Testis (tissue), 3 donors: ENCODE results near the gene CD9. TPM values are rescaled to one million over a fixed set of nuclear protein-coding genes. Genes with fewer than 3 reads are reported as not detected.

Experiments
- DNase-seq: peaks from one replicate; pipeline ENCODE4 v3.0.0-alpha.2; 2019
- H3K27ac ChIP-seq, 2 donors: fragments of 200-600 bp; sonication (generic); one replicate each; pipeline ENCODE4 v1.5.1; 2019
- H3K27me3 ChIP-seq: fragments of 200-600 bp; sonication (generic); one replicate; pipeline ENCODE4 v1.5.1; 2019
- H3K36me3 ChIP-seq: fragments of 200-600 bp; sonication (generic); one replicate; pipeline ENCODE4 v1.5.1; 2017; ENCODE audit warnings: low read depth; ENCODE audit errors: missing control alignments
- H3K4me1 ChIP-seq: fragments of 200-600 bp; sonication (generic); one replicate; pipeline ENCODE4 v1.5.1; 2019
- H3K4me3 ChIP-seq, 2 donors: fragments of 200-600 bp; sonication (generic); one replicate each; pipeline ENCODE4 v1.5.1; 2017 to 2019
- H3K9me3 ChIP-seq: fragments of 200-600 bp; sonication (generic); one replicate; pipeline ENCODE4 v1.5.1; 2017
- POLR2A ChIP-seq: fragments of 450-650 bp; IDR thresholded peaks from one replicate; pipeline ENCODE4 v1.6.1; 2017; ENCODE audit warnings: antibody characterized with exemption, mild to moderate bottlenecking, moderate library complexity
- WGBS, 2 donors: methylation state at CpG; one replicate each; pipeline ENCODE4 v1.1.5; 2018; 5-methylcytosine and 5-hydroxymethylcytosine counted together
- intact Hi-C: fragments of 100-400 bp; cut with DNase I; formaldehyde crosslinking; loops from one replicate; pipeline ENCODE4 v1.15.1; 2023; ENCODE audit warnings: low total_unique reads
- polyA plus RNA-seq: library from polyadenylated mRNA; stranded (reverse); fragments of 350-450 nt; fragmentation: Illumina TruSeq; extraction: RNeasy Lipid Tissue Mini Kit (QIAGEN cat#74804); gene quantifications from one replicate; pipeline ENCODE4 v1.2.3, GENCODE V29; 2014; ENCODE audit warnings: low read depth, low replicate concordance; ENCODE audit not compliant: insufficient read depth
- total RNA-seq, 2 donors: library from RNA; depleted of rRNA; stranded (reverse); fragments of >200 nt; gene quantifications; one replicate each; pipeline ENCODE4 v1.2.3, GENCODE V29; 2016
- TF ChIP-seq, protein P1 (sequence below), 3 experiments: fragments of 450-650 bp in 2 of 3; fragments of 200-600 bp in 1 of 3; sonication (generic) in 1 of 3; IDR thresholded peaks; one replicate each; pipeline ENCODE4 v1.5.1; 2016 to 2019; ENCODE audit warnings: antibody characterized with exemption in 3 of 3, mild to moderate bottlenecking in 2 of 3, moderate library complexity in 1 of 3

Gene CD9
- total and polyA plus RNA-seq, 3 donors from 2014 or later: 31.2 to 94.2 (median 53.1) TPM

- Histone ChIP-seq H3K27ac (peak overlapping the region; percentile 83 to 90), H3K4me1 (peaks cover 46% of the 10 kb centered on the region), H3K9me3 (no peaks in the 10 kb centered on the region), H3K4me3 (no peak overlapping the region), H3K27me3 (no peaks in the 10 kb centered on the region), H3K36me3 (no peaks in the 10 kb centered on the region)
- TF ChIP-seq, protein P1, sequence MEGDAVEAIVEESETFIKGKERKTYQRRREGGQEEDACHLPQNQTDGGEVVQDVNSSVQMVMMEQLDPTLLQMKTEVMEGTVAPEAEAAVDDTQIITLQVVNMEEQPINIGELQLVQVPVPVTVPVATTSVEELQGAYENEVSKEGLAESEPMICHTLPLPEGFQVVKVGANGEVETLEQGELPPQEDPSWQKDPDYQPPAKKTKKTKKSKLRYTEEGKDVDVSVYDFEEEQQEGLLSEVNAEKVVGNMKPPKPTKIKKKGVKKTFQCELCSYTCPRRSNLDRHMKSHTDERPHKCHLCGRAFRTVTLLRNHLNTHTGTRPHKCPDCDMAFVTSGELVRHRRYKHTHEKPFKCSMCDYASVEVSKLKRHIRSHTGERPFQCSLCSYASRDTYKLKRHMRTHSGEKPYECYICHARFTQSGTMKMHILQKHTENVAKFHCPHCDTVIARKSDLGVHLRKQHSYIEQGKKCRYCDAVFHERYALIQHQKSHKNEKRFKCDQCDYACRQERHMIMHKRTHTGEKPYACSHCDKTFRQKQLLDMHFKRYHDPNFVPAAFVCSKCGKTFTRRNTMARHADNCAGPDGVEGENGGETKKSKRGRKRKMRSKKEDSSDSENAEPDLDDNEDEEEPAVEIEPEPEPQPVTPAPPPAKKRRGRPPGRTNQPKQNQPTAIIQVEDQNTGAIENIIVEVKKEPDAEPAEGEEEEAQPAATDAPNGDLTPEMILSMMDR (IDR thresholded peaks at IDR 0.05): no peak
- TF ChIP-seq POLR2A: no peak
- intact Hi-C loops: no loop called here
- no peak for DNase-seq
- WGBS, 2 donors: 71 to 78% methylated on average over 9 of the region's 9 CpGs
Measured at GRCh38 chr12:6228535-6229223, 28.5 kb downstream of the CD9 start.

GRCh38 chr12:6229224-6230218, 29.3 kb downstream of the CD9 start:
- H3K27ac ChIP-seq: peak overlapping the region; percentile 83 to 90
- DNase-seq: peak; percentile 58
- no peaks in the 10 kb centered on the region for H3K9me3 ChIP-seq
- no peak for TF ChIP-seq POLR2A
- TF ChIP-seq, protein P1 (IDR thresholded peaks at IDR 0.05): no peak
- H3K4me1 ChIP-seq: peaks cover 46% of the 10 kb centered on the region
- no peaks in the 10 kb centered on the region for H3K36me3 ChIP-seq
- no peaks in the 10 kb centered on the region for H3K27me3 ChIP-seq
- no peak overlapping the region for H3K4me3 ChIP-seq
- intact Hi-C loops: no loop called here
- 66 to 69% methylated on average over 23 to 24 of the region's 24 CpGs for WGBS, 2 donors

DNA sequence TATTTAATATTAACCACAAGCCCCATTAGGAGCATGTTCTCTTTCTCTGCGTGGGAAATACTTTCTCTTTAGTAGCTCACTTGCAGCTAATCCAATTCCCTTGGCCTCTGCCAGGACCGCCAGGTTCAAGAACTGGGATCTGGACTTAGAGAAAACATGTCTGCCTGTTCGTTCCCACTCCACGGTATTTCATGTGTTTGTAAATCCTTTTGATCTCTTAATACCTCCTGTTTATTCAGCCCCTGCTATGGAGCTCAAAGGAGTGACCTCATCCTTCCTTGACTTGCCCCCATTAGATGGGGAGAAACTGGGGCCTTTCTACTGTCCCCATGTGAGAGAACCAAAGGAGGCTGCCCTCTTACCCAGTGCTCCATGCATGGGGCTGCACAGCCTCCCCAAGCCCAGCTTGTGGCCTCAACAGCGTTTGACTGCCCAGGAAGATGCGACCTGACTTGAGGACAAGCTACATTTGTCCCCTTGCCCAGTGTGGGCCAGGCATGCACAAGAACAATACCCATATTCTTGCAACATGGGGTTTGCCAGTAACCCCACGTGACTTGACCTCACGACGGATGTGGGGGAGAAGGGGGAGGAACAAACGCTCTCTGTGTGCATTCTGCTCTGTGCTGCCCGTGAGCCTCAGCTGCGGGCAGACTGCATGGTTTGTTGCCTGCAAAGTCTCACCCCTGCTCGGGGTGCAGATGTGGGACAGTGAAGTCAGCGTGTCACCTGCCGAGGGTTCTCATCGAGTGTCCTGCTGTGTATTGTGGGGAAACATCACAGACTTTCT, 30.3 kb downstream of the CD9 start:
- Histone ChIP-seq H3K36me3 (no peaks in the 10 kb centered on the region), H3K4me3 (no peak overlapping the region), H3K4me1 (peaks cover 46% of the 10 kb centered on the region), H3K27ac (peak overlapping the region; percentile 83 to 90), H3K9me3 (no peaks in the 10 kb centered on the region), H3K27me3 (no peaks in the 10 kb centered on the region)
- TF ChIP-seq, protein P1 (IDR thresholded peaks at IDR 0.05): no peak
- TF ChIP-seq POLR2A: no peak
- intact Hi-C loops: no loop called here
- 60 to 62% methylated on average over 16 of the region's 16 CpGs for WGBS, 2 donors
- DNase-seq: peak; percentile 93

DNA sequence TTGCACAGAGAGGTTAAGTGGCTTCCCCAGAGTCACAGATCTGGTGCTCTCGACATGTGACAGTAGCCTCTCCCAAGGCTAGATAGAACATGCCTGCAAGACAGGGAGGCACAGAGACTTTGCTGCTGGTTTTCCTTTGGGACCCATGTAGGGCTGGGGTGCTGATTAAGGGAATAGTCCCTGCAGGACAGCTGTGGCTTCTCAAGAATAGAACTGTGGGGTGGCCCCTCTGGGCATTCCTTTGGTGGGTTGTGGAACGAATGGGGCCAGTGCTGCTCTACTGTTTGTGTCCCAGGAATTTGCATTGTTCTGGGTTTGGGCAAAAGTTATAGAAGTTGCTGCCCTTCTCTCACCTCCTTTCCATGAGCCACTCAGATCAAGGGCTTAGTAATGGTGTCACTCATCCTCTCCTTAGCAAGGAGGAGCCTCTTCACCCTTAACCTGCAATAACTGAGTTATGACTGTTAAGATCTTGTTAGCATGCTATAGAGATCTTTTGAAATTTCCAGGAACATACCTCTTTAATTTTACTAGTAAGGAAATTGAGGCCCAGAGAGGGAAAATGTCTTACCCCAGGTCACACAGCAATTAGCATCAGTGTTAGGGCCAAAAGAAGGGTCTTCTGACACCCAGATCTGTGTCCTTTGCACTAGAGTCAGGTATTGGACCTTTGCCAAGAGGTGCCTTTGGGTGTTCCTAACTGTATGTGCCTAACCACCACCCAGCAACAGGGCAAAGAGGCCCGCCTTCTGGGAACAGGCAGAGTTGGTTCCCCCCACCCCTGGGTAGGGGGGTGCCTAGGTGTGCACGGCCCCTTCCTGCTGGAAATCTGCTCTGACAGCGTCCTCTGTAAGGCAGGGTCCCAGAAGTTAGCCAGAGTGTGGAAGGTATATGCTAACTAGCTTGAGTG, 31.4 kb downstream of the CD9 start:
- Histone ChIP-seq H3K4me1 (peaks cover 36% of the 10 kb centered on the region), H3K4me3 (no peak overlapping the region), H3K36me3 (no peaks in the 10 kb centered on the region), H3K27me3 (no peaks in the 10 kb centered on the region), H3K9me3 (no peaks in the 10 kb centered on the region), H3K27ac (peak overlapping the region in 1 of 2 donors; percentile 83)
- TF ChIP-seq, protein P1 (IDR thresholded peaks at IDR 0.05): no peak
- no peak for TF ChIP-seq POLR2A
- intact Hi-C loops: no loop called here
- DNase-seq: no peak
- 72 to 79% methylated on average over 3 to 5 of the region's 5 CpGs for WGBS, 2 donors
